Natural killer cell (primary cell): ENCODE results near the gene NADK. TPM values are rescaled to one million over a fixed set of nuclear protein-coding genes. Genes with fewer than 3 reads are reported as not detected.

Source experiments
- ATAC-seq, 3 donors: fragments of 150-1000 bp in 2 of 3; fragments of 200-7000 bp in 1 of 3; cut with Tn5 transposase; 1 replicate in 1 of 3; 2 replicates in 2 of 3; pipeline ENCODE4 v1.10.0; 2021; ENCODE audit warnings: mild to moderate bottlenecking in 2 of 3, moderate library complexity in 2 of 3
- DNase-seq, 2 donors: peaks; one replicate each; pipeline versions ENCODE4 v3.0.0 to v3.0.0-alpha.2; 2013 to 2021; ENCODE audit warnings: mixed read lengths in 1 of 2
- H3K27ac ChIP-seq: one replicate; pipeline ENCODE4 v1.5.1; 2013; ENCODE audit warnings: mild to moderate bottlenecking, low read length
- H3K27me3 ChIP-seq: one replicate; pipeline ENCODE4 v1.6.1; 2013; ENCODE audit warnings: low read length; ENCODE audit not compliant: control insufficient read depth, insufficient read depth
- H3K36me3 ChIP-seq: one replicate; pipeline ENCODE4 v1.6.1; 2013; ENCODE audit warnings: low read length; ENCODE audit not compliant: control insufficient read depth, insufficient read depth
- H3K4me1 ChIP-seq: one replicate; pipeline ENCODE4 v1.6.1; 2013; ENCODE audit warnings: low read length; ENCODE audit not compliant: control insufficient read depth, insufficient read depth
- H3K4me3 ChIP-seq: one replicate; pipeline ENCODE4 v1.5.1; 2013; ENCODE audit warnings: low read length
- H3K9me3 ChIP-seq: one replicate; pipeline ENCODE4 v1.6.1; 2013; ENCODE audit warnings: low read length; ENCODE audit not compliant: control insufficient read depth, insufficient read depth
- H3K27ac Mint-ChIP-seq, 2 donors: one replicate each; pipeline ENCODE4 v1.8.0; 2022; ENCODE audit warnings: mild to moderate bottlenecking in 2 of 2, mixed read lengths in 2 of 2, moderate library complexity in 1 of 2
- H3K27me3 Mint-ChIP-seq, 2 donors: one replicate each; pipeline ENCODE4 v1.8.0; 2022; ENCODE audit warnings: low read depth in 2 of 2, mixed read lengths in 2 of 2
- H3K36me3 Mint-ChIP-seq: one replicate; pipeline ENCODE4 v1.8.0; 2022; ENCODE audit warnings: mixed read lengths
- H3K4me1 Mint-ChIP-seq, 2 donors: one replicate each; pipeline ENCODE4 v1.8.0; 2022; ENCODE audit warnings: mixed read lengths in 2 of 2
- H3K4me3 Mint-ChIP-seq: one replicate; pipeline ENCODE4 v1.8.0; 2022; ENCODE audit warnings: mild to moderate bottlenecking, moderate library complexity, mixed read lengths
- H3K9me3 Mint-ChIP-seq, 2 donors: one replicate each; pipeline ENCODE4 v1.8.0; 2022; ENCODE audit warnings: mixed read lengths in 2 of 2
- WGBS: methylation state at CpG from one replicate; pipeline ENCODE4 v1.1.7; 2013; ENCODE audit warnings: missing lambda C conversion rate; ENCODE audit not compliant: insufficient coverage; 5-methylcytosine and 5-hydroxymethylcytosine counted together
- intact Hi-C: fragments of 100-400 bp; cut with micrococcal nuclease; formaldehyde crosslinking; loops from one replicate; pipeline ENCODE4 v1.14.2; 2022
- total RNA-seq, 4 donors: library from RNA; stranded (reverse); fragments of 120-200 nt in 1 of 4; gene quantifications; one replicate each; pipeline versions ENCODE4 v1.2.3 to v1.2.4, GENCODE V29; 2013 to 2022
- TF ChIP-seq, protein P1 (sequence below): fragments of 200-600 bp; IDR thresholded peaks from one replicate; pipeline ENCODE4 v1.8.0; 2022; ENCODE audit warnings: antibody characterized with exemption

Gene NADK
- total RNA-seq, 3 donors from 2014 or later (not counting 1 experiment from before 2014, with no cell fraction given), result 97.7 to 117 (median 112) TPM

DNA sequence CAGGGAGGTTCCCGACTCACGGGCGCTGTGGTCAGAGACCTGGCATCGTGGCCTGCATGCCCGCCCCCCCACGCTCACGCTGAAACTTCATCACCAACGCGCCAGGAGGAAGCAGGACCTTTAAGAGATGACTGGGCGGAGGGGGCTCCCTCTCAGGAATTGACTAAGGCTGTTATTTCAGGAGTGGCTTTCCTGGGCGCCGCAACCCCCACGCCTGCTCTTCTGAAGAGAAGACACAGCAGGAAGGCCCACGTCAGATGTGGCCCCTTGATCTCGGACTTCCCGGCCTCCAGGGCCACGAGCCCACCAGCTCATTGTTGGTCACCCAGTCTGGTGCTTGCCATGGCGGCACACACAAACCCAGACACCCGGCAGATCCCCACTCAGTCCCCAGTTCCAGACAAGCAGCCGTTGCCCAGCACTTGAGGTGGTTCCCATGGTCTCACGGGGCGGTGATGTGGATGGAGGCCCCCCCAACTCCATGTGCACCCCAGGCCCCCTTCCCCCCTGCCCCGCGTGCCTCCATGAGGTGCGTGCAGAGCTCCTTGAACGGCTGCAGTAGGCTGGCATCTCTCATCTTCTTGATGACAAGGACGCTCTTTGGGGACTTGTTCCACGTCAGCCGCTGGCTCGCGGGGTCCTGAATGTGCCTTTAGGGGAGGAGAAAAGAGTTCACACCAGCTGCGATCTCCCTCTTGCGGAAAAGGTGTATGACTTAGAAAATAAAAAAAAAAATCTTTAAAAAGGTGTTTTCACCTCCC, 21.4 kb downstream of the NADK start:
- no peaks in the 10 kb centered on the region for H3K27me3 ChIP-seq
- no peaks in the 10 kb centered on the region for H3K9me3 Mint-ChIP-seq
- TF ChIP-seq, protein P1, sequence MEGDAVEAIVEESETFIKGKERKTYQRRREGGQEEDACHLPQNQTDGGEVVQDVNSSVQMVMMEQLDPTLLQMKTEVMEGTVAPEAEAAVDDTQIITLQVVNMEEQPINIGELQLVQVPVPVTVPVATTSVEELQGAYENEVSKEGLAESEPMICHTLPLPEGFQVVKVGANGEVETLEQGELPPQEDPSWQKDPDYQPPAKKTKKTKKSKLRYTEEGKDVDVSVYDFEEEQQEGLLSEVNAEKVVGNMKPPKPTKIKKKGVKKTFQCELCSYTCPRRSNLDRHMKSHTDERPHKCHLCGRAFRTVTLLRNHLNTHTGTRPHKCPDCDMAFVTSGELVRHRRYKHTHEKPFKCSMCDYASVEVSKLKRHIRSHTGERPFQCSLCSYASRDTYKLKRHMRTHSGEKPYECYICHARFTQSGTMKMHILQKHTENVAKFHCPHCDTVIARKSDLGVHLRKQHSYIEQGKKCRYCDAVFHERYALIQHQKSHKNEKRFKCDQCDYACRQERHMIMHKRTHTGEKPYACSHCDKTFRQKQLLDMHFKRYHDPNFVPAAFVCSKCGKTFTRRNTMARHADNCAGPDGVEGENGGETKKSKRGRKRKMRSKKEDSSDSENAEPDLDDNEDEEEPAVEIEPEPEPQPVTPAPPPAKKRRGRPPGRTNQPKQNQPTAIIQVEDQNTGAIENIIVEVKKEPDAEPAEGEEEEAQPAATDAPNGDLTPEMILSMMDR, result no peak
- intact Hi-C loops, result no loop called here
- H3K4me1 ChIP-seq, result peaks cover 26% of the 10 kb centered on the region
- no peaks in the 10 kb centered on the region for H3K9me3 ChIP-seq
- WGBS, result 90% methylated on average over 32 of the region's 33 CpGs
- ATAC-seq, result no peak
- H3K27ac Mint-ChIP-seq, result no peak overlapping the region
- no peak for DNase-seq
- no peaks in the 10 kb centered on the region for H3K27me3 Mint-ChIP-seq
- H3K4me3 ChIP-seq, result no peak overlapping the region
- no peak overlapping the region for H3K4me3 Mint-ChIP-seq
- no peaks in the 10 kb centered on the region for H3K36me3 Mint-ChIP-seq
- peaks cover 58% of the 10 kb centered on the region for H3K36me3 ChIP-seq
- H3K27ac ChIP-seq, result no peak overlapping the region
- H3K4me1 Mint-ChIP-seq, result peaks cover 21 to 26% of the 10 kb centered on the region in 2 donors

DNA sequence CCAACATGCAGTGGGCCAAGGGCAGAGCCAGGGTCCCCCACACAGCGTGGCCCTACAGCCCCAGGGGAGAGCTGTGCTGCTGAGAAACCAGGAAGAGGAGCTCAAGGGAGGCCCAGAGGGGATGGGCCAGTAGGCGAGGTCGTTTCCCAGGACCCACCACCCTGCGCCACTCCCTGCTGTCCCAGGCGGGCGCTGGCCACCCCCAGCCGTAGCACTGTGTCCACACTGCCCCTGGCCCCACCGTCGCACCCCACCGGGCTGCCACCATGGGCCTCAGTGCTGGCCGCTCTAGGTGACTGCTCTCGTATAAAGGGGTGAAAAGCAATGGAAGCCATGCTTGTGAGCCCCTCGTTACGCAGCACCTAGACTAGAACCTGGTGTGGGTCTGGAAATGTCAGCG, 22.4 kb downstream of the NADK start:
- peaks cover 26% of the 10 kb centered on the region for H3K4me1 ChIP-seq
- Mint-ChIP-seq H3K4me1 (peaks cover 21 to 23% of the 10 kb centered on the region in 2 donors), H3K27me3 (no peaks in the 10 kb centered on the region), H3K9me3 (no peaks in the 10 kb centered on the region), H3K27ac (no peak overlapping the region), H3K4me3 (no peak overlapping the region), H3K36me3 (no peaks in the 10 kb centered on the region)
- no peaks in the 10 kb centered on the region for H3K27me3 ChIP-seq
- H3K9me3 ChIP-seq, result no peaks in the 10 kb centered on the region
- H3K27ac ChIP-seq, result no peak overlapping the region
- DNase-seq (no peak), ATAC-seq (no peak)
- no peak overlapping the region for H3K4me3 ChIP-seq
- peaks cover 49% of the 10 kb centered on the region for H3K36me3 ChIP-seq
- 94% methylated on average over 15 of the region's 15 CpGs for WGBS
- intact Hi-C loops, result no loop called here
- TF ChIP-seq, protein P1, result no peak

DNA sequence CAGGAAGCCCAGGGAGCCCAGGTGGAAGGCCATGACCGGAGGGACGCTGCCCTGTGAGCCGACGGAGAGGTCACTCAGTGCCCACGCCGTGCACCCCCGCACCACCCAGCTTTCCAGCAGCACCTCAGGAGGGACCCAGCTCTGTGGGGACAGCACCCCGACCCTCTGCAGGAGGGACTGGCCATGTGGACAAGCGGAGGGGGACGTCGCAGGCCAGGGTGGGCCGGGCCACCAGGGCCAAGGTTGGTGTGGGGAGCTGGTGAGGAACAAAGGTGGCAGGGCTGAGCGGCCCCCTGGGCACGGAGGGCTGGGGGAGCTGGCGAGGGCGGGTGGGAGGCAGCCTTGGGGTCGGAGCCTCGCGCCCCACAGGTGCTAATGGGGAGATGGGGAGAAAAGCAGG, 22.8 kb downstream of the NADK start:
- Histone ChIP-seq H3K27me3 (no peaks in the 10 kb centered on the region), H3K27ac (no peak overlapping the region), H3K9me3 (no peaks in the 10 kb centered on the region), H3K36me3 (peaks cover 45% of the 10 kb centered on the region), H3K4me3 (no peak overlapping the region), H3K4me1 (peaks cover 26% of the 10 kb centered on the region)
- Mint-ChIP-seq H3K4me1 (peaks cover 21 to 23% of the 10 kb centered on the region in 2 donors), H3K9me3 (no peaks in the 10 kb centered on the region), H3K4me3 (no peak overlapping the region), H3K36me3 (no peaks in the 10 kb centered on the region), H3K27me3 (no peaks in the 10 kb centered on the region), H3K27ac (no peak overlapping the region)
- WGBS, result 93% methylated on average over 19 of the region's 19 CpGs
- no peak for DNase-seq
- intact Hi-C loops, result no loop called here
- TF ChIP-seq, protein P1, result no peak
- ATAC-seq, result no peak
